Neutrophil (primary cell): ENCODE results near the gene XPOT.

Experiments used
- H3K27ac ChIP-seq: fragments of 200-600 bp; sonication (generic); 2 replicates; pipeline ENCODE4 v1.5.1; 2016; ENCODE audit warnings: mild to moderate bottlenecking, moderate library complexity
- H3K27me3 ChIP-seq: fragments of 200-600 bp; sonication (generic); 2 replicates; pipeline ENCODE4 v1.6.0; 2016; ENCODE audit warnings: mild to moderate bottlenecking
- H3K36me3 ChIP-seq: fragments of 200-600 bp; sonication (generic); 2 replicates; pipeline ENCODE4 v1.5.1; 2017
- H3K4me1 ChIP-seq, 2 experiments: fragments of 200-600 bp in 1 of 2; sonication (generic) in 1 of 2; 1 replicate in 1 of 2; 2 replicates in 1 of 2; pipeline versions ENCODE4 v1.5.1 to v1.6.1; 2013 to 2016; ENCODE audit warnings: low read depth in 1 of 2, low read length in 1 of 2, mild to moderate bottlenecking in 1 of 2, moderate library complexity in 1 of 2; ENCODE audit not compliant: control insufficient read depth in 1 of 2, insufficient read depth in 1 of 2
- H3K4me3 ChIP-seq, 2 experiments: fragments of 200-600 bp in 1 of 2; sonication (generic) in 1 of 2; 1 replicate in 1 of 2; 2 replicates in 1 of 2; pipeline ENCODE4 v1.5.1; 2013 to 2016; ENCODE audit warnings: low read depth in 1 of 2, low read length in 1 of 2, mild to moderate bottlenecking in 1 of 2, moderate library complexity in 1 of 2
- H3K9me3 ChIP-seq: fragments of 200-600 bp; sonication (generic); 2 replicates; pipeline ENCODE4 v1.5.1; 2016
- CTCF ChIP-seq: fragments of 200-600 bp; sonication (generic); IDR thresholded peaks from 2 replicates; pipeline ENCODE4 v1.5.1; 2016; ENCODE audit warnings: antibody characterized with exemption

The XPOT gene

DNA sequence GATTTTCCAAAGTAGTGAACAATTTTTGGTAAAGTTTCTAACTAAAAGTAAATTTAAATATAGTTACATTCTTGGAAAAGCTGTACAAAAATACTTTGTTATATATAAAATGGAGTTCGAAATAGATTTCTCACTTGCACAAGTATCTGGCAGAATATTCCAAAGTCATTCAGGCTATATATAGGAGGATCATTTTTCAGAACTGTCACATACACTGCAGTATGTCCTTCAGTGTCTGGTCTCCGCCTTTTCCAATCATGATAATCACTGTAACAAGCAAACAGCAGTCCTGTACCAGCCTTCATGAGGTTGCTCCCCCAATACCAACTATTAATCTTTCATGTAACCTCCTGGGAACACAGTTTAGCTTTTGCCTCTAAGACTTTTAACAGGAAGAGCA, 66.3 kb downstream of the XPOT start:
- H3K9me3 ChIP-seq: no peaks in the 10 kb centered on the region
- H3K27me3 ChIP-seq: no peaks in the 10 kb centered on the region
- no peak overlapping the region for H3K4me3 ChIP-seq
- no peak overlapping the region for H3K27ac ChIP-seq
- no peaks in the 10 kb centered on the region for H3K4me1 ChIP-seq
- no peak for TF ChIP-seq CTCF
- peaks cover 96% of the 10 kb centered on the region for H3K36me3 ChIP-seq

DNA sequence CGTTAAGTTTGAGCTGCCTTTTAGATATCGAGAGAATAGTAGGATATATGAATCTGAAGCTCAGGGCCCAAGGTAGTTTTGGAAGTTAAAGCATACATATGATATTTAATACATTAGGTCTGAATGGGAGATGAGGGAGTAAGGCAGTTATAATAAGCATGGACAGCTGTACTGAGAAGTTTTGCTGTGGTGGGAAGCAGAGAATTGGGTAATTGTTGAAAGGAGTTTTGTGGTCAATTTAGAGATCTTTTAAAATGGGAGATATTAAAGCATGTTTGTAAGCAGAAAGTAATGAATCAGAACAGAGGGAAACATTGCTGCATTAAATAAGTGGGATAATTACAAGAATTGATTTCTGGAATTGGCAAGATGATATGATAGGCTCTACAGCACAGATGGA, 69.0 kb downstream of the XPOT start:
- Histone ChIP-seq H3K36me3 (peaks cover 84% of the 10 kb centered on the region), H3K9me3 (no peaks in the 10 kb centered on the region), H3K4me3 (no peak overlapping the region), H3K27ac (no peak overlapping the region), H3K4me1 (no peaks in the 10 kb centered on the region), H3K27me3 (no peaks in the 10 kb centered on the region)
- no peak for TF ChIP-seq CTCF

GRCh38 chr12:64475518-64475917, 71.3 kb downstream of the XPOT start:
- no peak overlapping the region for H3K27ac ChIP-seq
- H3K27me3 ChIP-seq: no peaks in the 10 kb centered on the region
- peaks cover 78% of the 10 kb centered on the region for H3K36me3 ChIP-seq
- H3K4me1 ChIP-seq: no peaks in the 10 kb centered on the region
- no peaks in the 10 kb centered on the region for H3K9me3 ChIP-seq
- no peak for TF ChIP-seq CTCF
- H3K4me3 ChIP-seq: no peak overlapping the region

DNA sequence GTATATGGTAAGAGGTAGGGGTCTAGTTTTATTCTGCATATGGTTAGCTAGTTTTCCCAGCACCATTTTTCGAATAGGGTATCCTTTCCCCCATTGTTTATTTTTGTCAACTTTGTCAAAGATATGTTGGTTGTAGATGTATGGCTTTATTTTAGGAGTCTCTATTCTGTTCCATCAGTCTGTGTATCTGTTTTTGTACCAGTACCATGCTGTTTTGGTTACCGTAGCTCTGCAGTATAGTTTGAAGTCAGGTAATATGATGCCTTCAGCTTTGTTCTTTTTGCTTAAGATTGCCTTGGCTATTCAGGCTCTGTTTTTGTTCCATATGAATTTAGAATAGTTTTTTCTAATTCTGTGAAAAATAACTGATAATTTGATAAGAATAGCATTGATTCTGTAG, 72.7 kb downstream of the XPOT start:
- H3K9me3 ChIP-seq: no peaks in the 10 kb centered on the region
- no peak overlapping the region for H3K4me3 ChIP-seq
- no peaks in the 10 kb centered on the region for H3K27me3 ChIP-seq
- H3K36me3 ChIP-seq: peaks cover 78% of the 10 kb centered on the region
- no peak for TF ChIP-seq CTCF
- H3K4me1 ChIP-seq: no peaks in the 10 kb centered on the region
- no peak overlapping the region for H3K27ac ChIP-seq

DNA sequence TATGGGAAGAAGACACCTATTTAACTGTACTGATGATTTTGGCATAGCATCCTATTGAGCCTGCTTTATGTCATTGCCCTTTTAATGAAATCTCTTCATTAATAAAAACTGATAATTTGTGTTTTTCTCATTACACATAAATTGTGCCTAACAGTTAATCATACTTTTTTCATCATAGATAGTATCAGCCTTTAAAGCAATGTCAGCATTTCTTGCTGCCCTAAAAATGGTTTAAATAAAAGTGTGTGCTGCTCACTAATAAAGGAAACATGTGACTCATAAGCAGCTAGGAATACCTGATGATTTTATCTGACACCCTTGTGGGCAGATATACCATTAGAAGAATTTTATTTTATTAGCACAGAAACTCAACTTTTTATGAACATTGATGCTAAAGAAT, 74.5 kb downstream of the XPOT start:
- Histone ChIP-seq H3K4me3 (no peak overlapping the region), H3K27me3 (no peaks in the 10 kb centered on the region), H3K36me3 (peaks cover 79% of the 10 kb centered on the region), H3K4me1 (no peaks in the 10 kb centered on the region), H3K27ac (no peak overlapping the region), H3K9me3 (no peaks in the 10 kb centered on the region)
- TF ChIP-seq CTCF: no peak

GRCh38 chr12:64480148-64480547, 76.0 kb downstream of the XPOT start:
- H3K9me3 ChIP-seq: no peaks in the 10 kb centered on the region
- H3K4me3 ChIP-seq: no peak overlapping the region
- H3K27ac ChIP-seq: no peak overlapping the region
- TF ChIP-seq CTCF: no peak
- no peaks in the 10 kb centered on the region for H3K4me1 ChIP-seq
- no peaks in the 10 kb centered on the region for H3K27me3 ChIP-seq
- H3K36me3 ChIP-seq: peaks cover 78% of the 10 kb centered on the region
